SHP77 (cell line): ENCODE results near the gene FAM50A.

Experiments used
- DNase-seq, 2 experiments: peaks; one replicate each; lab custom pipeline; 2025; lab: John Stamatoyannopoulos, UW

FAM50A gene

GRCh38 chrX:154439841-154440240 is 4.1 kb upstream of the FAM50A start:
- DNase-seq = no peak

- no peak for DNase-seq
These were observed 3.2 kb upstream of the FAM50A start for GRCh38 chrX:154440623-154441357.

DNA sequence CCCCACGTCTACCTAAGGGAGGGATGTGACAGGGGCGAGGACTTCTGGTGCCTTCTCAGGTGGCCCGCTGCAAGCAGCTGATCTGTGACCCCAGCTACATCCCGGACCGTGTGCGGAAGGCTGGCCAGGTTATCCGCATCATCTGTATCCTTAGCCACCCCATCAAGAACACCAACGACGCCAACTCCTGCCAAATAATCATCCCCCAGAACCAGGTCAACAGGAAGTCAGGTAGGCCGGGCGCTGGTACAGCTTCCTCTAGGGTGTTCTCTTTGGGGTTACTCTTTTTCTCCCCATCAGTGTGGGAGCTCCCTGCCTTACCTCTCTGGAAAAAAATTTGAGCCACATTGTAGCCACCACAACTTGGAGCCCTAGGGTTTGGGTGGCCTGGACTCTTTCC is 2.4 kb upstream of the FAM50A start:
- no peak for DNase-seq

GRCh38 chrX:154441984-154442707 is 1.8 kb upstream of the FAM50A start:
- DNase-seq = no peak

DNA sequence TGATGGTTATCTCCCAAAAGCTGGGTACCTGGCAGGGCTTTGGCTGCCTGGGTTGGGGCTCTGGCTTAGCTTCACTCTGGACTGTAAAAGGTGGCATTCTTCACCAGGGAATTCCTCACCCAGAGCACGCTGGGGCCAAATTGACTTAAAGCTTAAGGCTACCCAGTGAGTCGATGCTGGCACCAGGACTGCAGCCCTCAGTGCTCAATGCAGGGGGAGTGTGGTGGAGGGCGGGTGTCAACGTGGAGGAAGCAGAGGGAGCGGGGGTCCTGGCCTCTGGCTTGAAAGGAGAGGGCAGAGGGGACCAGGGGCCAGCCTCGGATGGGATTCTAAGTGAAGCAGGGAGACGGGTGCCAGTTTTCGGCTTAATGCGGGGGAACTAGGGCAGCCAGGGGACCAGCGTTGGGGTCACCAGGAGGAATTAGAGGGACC is 446 bp upstream of the FAM50A start:
- no peak for DNase-seq

- DNase-seq = no peak
These were observed 860 bp downstream of the FAM50A start for GRCh38 chrX:154444755-154445246.

DNA sequence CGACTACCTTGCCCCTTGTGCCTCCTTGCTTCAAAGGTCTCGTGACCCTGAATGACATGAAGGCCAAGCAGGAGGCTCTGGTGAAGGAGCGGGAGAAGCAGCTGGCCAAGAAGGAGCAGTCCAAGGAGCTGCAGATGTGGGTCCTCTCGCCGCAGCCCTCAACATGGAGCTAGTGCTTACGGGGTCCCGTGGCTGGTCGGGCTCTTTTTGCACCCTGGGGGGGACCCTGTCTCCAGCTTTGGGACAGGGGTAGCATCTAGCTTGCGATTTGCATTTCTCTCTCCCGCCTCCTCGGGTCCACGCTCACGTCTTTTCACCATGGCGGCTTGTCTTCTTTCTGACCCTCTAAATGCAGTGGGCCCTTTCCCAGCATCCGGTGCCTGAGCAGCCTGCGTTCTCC is 1.8 kb downstream of the FAM50A start:
- DNase-seq = no peak

DNA sequence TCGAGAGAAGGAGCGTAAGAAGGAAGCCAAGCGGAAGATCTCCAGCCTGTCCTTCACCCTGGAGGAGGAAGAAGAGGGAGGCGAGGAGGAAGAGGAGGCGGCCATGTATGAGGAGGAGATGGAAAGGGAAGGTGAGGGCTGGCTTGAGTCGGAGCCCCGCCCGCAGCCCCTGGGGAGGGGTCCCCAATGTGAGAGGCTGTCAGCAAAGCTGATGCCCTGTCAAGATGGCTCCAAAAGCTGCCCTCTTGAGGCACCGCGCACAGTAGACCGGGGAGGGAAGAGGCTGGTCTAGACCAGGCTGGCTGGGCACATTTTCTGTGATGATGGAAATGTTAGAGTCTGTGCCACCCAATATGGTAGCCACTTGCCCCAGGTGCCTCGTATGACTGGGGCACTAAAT is 2.5 kb downstream of the FAM50A start:
- DNase-seq = no peak

- no peak for DNase-seq
These were observed 4.5 kb downstream of the FAM50A start for GRCh38 chrX:154448484-154448883.

GRCh38 chrX:154449618-154450017 is 5.7 kb downstream of the FAM50A start:
- DNase-seq = no peak

GRCh38 chrX:154450312-154450711 is 6.4 kb downstream of the FAM50A start:
- DNase-seq = no peak

GRCh38 chrX:154452823-154453222 is 8.9 kb downstream of the FAM50A start:
- DNase-seq = no peak

- DNase-seq = no peak
These were observed 13.7 kb downstream of the FAM50A start for GRCh38 chrX:154457491-154458115.

- DNase-seq = no peak
These were observed 14.4 kb downstream of the FAM50A start, which contains the start of gene PLXNA3 for GRCh38 chrX:154458116-154458953. PLXNA3 (plus strand) TSS chrX:154458281; CDS start chrX:154460184, 1,903 bp downstream.

GRCh38 chrX:154458954-154459778 is 15.2 kb downstream of the FAM50A start:
- DNase-seq = no peak

- no peak for DNase-seq
These were observed 15.9 kb downstream of the FAM50A start for GRCh38 chrX:154459832-154460231.

- DNase-seq = no peak
These were observed 16.4 kb downstream of the FAM50A start for GRCh38 chrX:154460326-154460725.

- no peak for DNase-seq
These were observed 18.5 kb downstream of the FAM50A start for GRCh38 chrX:154462396-154462795.

GRCh38 chrX:154463611-154464220 is 19.8 kb downstream of the FAM50A start:
- no peak for DNase-seq

DNA sequence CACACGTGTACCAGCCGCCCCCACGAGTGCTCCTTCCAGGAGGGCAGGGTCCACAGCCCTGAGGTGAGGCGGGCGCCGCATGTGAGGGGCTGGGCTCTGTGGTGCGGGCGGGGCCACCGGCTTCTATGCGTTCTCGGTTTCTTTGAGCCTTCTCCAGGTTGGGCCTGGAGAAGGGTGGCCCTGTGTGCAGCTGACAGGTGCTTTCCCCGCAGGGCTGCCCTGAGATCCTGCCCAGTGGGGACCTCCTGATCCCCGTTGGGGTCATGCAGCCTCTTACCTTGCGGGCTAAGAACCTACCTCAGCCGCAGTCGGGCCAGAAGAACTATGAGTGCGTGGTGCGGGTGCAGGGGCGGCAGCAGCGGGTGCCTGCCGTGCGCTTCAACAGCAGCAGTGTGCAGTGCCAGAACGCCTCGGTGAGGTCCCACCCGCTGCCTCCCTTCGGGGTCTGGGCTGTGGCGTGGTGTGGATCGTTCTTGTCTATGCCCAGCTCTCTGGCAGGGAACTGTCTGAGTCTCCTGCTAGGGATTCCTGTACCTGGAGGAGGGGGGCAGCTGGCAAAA is 20.9 kb downstream of the FAM50A start:
- no peak for DNase-seq
